ENCODE data around the gene GMCL1. TPM values are rescaled to one million over a fixed set of nuclear protein-coding genes. Genes with fewer than 3 reads are reported as not detected.

Gene GMCL1
- total and polyA plus RNA-seq, 2 experiments from 2014 or later = 9.6 to 14.5 TPM

- Histone ChIP-seq H3K9me3 (ENCODE audit: low read depth) (no peaks in the 10 kb centered on the region), H4K20me1 (ENCODE audit: insufficient read depth) (no peaks in the 10 kb centered on the region), H3K27ac (0 out of 2 replicates have a peak overlapping the region, but pooled peaks have one; percentile 7), H3K36me3 (ENCODE audit: low read depth) (peaks cover 5% of the 10 kb centered on the region; the same call in 1 of the 2 replicates), H3K4me1 (ENCODE audit: insufficient read depth) (peaks cover 28% of the 10 kb centered on the region), H3F3A (ENCODE audit: insufficient read depth) (peaks cover 35% of the 10 kb centered on the region), H2AFZ (peak overlapping the region; percentile 64; the same call in 1 of the 2 replicates), H3K27me3 (replicated peaks; ENCODE audit: insufficient read depth) (no peaks in the 10 kb centered on the region), H3K4me2 (ENCODE audit: unreplicated experiment) (peak overlapping the region; percentile 99), H3K4me3 (peak overlapping the region; percentile 83), H3K9ac (peak overlapping the region; percentile 91), H3K9me2 (ENCODE audit: insufficient read depth) (no peaks in the 10 kb centered on the region), H3K79me2 (ENCODE audit: insufficient read depth) (peaks cover 42% of the 10 kb centered on the region)
- DNase-seq = no peak
- no peak for TF ChIP-seq EZH2phosphoT487 (IDR thresholded peaks at IDR 0.05; ENCODE audit: insufficient read depth, low read depth)
- no peak for TF ChIP-seq EZH2 (IDR thresholded peaks at IDR 0.05; ENCODE audit: insufficient read depth, poor library complexity, severe bottlenecking)
- 12 to 15% methylated on average over 2 of the region's 2 CpGs for WGBS, 2 experiments (ENCODE audit: low coverage in 1 of 2, low lambda C conversion rate in 2 of 2, missing lambda C conversion rate in 2 of 2)
- in situ Hi-C loops (cut with MboI) = loop anchor here (5.0 to 25.0 kb wide), 3 partner anchors 151 to 346 kb away; partner anchors contain the start of gene PCYOX1
These were observed 86.6 kb downstream of the GMCL1 start for GRCh38 chr2:69916106-69916505.

GRCh38 chr2:69917852-69918251, 88.4 kb downstream of the GMCL1 start:
- Histone ChIP-seq H3K9me2 (ENCODE audit: insufficient read depth) (no peaks in the 10 kb centered on the region), H3F3A (ENCODE audit: insufficient read depth) (peaks cover 22% of the 10 kb centered on the region), H3K4me3 (peak overlapping the region; percentile 49), H3K79me2 (ENCODE audit: insufficient read depth) (peaks cover 42% of the 10 kb centered on the region), H3K36me3 (ENCODE audit: low read depth) (peaks cover 14% of the 10 kb centered on the region), H3K4me2 (ENCODE audit: unreplicated experiment) (peak overlapping the region; percentile 86), H2AFZ (peak overlapping the region; percentile 77), H3K9ac (peak overlapping the region; percentile 70), H4K20me1 (ENCODE audit: insufficient read depth) (no peaks in the 10 kb centered on the region), H3K9me3 (ENCODE audit: low read depth) (no peaks in the 10 kb centered on the region), H3K27ac (peak overlapping the region; percentile 87), H3K27me3 (replicated peaks; ENCODE audit: insufficient read depth) (no peaks in the 10 kb centered on the region), H3K4me1 (ENCODE audit: insufficient read depth) (peaks cover 28% of the 10 kb centered on the region)
- peak; percentile 93 for DNase-seq
- TF ChIP-seq EZH2 (IDR thresholded peaks at IDR 0.05; ENCODE audit: insufficient read depth, poor library complexity, severe bottlenecking) (no peak), EZH2phosphoT487 (IDR thresholded peaks at IDR 0.05; ENCODE audit: insufficient read depth, low read depth) (no peak)
- in situ Hi-C loops (cut with MboI) = loop anchor here (5.0 to 25.0 kb wide), 3 partner anchors 149 to 344 kb away; partner anchors contain the start of gene PCYOX1
- WGBS, 2 experiments (ENCODE audit: low coverage in 1 of 2, low lambda C conversion rate in 2 of 2, missing lambda C conversion rate in 2 of 2) = 11 to 13% methylated on average over 3 of the region's 3 CpGs

DNA sequence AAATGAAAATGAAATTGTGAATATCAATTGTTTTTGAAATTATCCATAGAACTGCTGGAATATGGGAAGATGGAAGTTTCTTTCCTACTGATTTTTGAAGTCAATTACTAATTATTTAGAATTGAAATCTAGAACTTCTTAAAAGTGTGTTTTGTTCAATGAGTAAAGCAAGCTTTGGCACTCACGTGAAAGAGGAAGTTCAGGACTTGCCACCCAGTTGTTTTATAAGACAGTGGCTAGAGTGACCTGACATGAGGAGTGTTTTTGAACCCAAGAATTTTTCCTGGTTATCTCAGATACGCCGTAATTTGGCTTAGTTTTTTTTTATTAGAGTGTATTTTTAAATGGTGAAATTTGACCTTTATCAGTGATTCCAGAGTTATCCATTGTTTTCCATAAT, 88.9 kb downstream of the GMCL1 start:
- Histone ChIP-seq H3K9ac (peak overlapping the region; percentile 70), H3K79me2 (ENCODE audit: insufficient read depth) (peaks cover 42% of the 10 kb centered on the region), H3K4me1 (ENCODE audit: insufficient read depth) (peaks cover 26% of the 10 kb centered on the region), H2AFZ (peak overlapping the region; percentile 77), H3K27ac (peak overlapping the region; percentile 87), H3K36me3 (ENCODE audit: low read depth) (peaks cover 14% of the 10 kb centered on the region), H3K9me3 (ENCODE audit: low read depth) (no peaks in the 10 kb centered on the region), H4K20me1 (ENCODE audit: insufficient read depth) (no peaks in the 10 kb centered on the region), H3K4me3 (peak overlapping the region; percentile 49), H3F3A (ENCODE audit: insufficient read depth) (peaks cover 17% of the 10 kb centered on the region), H3K27me3 (replicated peaks; ENCODE audit: insufficient read depth) (no peaks in the 10 kb centered on the region), H3K9me2 (ENCODE audit: insufficient read depth) (no peaks in the 10 kb centered on the region), H3K4me2 (ENCODE audit: unreplicated experiment) (peak overlapping the region; percentile 86)
- no peak for DNase-seq
- in situ Hi-C loops (cut with MboI) = loop anchor here (5.0 to 25.0 kb wide), 3 partner anchors 149 to 344 kb away; partner anchors contain the start of gene PCYOX1
- no peak for TF ChIP-seq EZH2 (IDR thresholded peaks at IDR 0.05; ENCODE audit: insufficient read depth, poor library complexity, severe bottlenecking)
- no peak for TF ChIP-seq EZH2phosphoT487 (IDR thresholded peaks at IDR 0.05; ENCODE audit: insufficient read depth, low read depth)
- 62 to 64% methylated on average over 3 of the region's 3 CpGs for WGBS, 2 experiments (ENCODE audit: low coverage in 1 of 2, low lambda C conversion rate in 2 of 2, missing lambda C conversion rate in 2 of 2)

- Histone ChIP-seq H3K4me2 (ENCODE audit: unreplicated experiment) (no peak overlapping the region), H3K9me2 (ENCODE audit: insufficient read depth) (no peaks in the 10 kb centered on the region), H3K9me3 (ENCODE audit: low read depth) (no peaks in the 10 kb centered on the region), H3K27ac (no peak overlapping the region), H3K79me2 (ENCODE audit: insufficient read depth) (peaks cover 17% of the 10 kb centered on the region), H3K4me1 (ENCODE audit: insufficient read depth) (peaks cover 4% of the 10 kb centered on the region), H3K36me3 (ENCODE audit: low read depth) (peaks cover 27% of the 10 kb centered on the region), H2AFZ (no peak overlapping the region), H3F3A (ENCODE audit: insufficient read depth) (peaks cover 5% of the 10 kb centered on the region), H3K4me3 (no peak overlapping the region), H3K27me3 (replicated peaks; ENCODE audit: insufficient read depth) (no peaks in the 10 kb centered on the region), H4K20me1 (ENCODE audit: insufficient read depth) (no peaks in the 10 kb centered on the region), H3K9ac (no peak overlapping the region)
- WGBS, 2 experiments (ENCODE audit: low coverage in 1 of 2, low lambda C conversion rate in 2 of 2, missing lambda C conversion rate in 2 of 2) = 87 to 88% methylated on average over 3 of the region's 3 CpGs
- in situ Hi-C loops (cut with MboI) = loop anchor here (25.0 kb wide), 1 partner anchor 339 kb away; the partner anchor contains the start of gene PCYOX1
- no peak for DNase-seq
- TF ChIP-seq EZH2 (IDR thresholded peaks at IDR 0.05; ENCODE audit: insufficient read depth, poor library complexity, severe bottlenecking) (no peak), EZH2phosphoT487 (IDR thresholded peaks at IDR 0.05; ENCODE audit: insufficient read depth, low read depth) (no peak)
These were observed 93.7 kb downstream of the GMCL1 start for GRCh38 chr2:69923116-69923515.
